NK-92 treated with Interleukin-12 subunit alpha and Interleukin-12 subunit beta, amount 100 ng/mL, for 24 hours (cell line): ENCODE results near the gene PHF3.
"Not testable (repeated sequence)": the region's sequence is repeated elsewhere in the genome, so short reads cannot be mapped to it uniquely, and the experiment has no call there.

Experiments used
- DNase-seq: peaks from one replicate; lab custom pipeline; 2025; lab: John Stamatoyannopoulos, UW

PHF3 gene

DNA sequence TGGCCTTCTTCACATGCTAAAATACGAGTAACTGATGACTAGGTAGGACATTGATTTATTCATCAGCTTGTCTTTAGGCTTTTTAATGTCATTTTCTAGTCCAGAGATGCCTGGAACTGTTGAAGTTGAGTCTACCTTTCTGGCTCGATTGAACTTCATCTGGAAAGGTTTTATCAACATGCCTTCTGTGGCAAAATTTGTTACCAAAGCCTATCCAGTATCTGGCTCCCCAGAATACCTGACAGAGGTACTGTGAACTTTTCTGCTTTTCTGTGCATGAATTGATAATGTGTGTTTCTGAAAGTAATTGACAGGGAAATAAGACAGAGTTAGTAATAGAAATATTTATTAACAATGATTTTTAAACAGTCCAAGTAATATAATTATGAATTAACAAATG, 71.0 kb downstream of the PHF3 start:
- DNase-seq, result no peak

GRCh38 chr6:63708631-63709030, 73.0 kb downstream of the PHF3 start:
- DNase-seq, result no peak

DNA sequence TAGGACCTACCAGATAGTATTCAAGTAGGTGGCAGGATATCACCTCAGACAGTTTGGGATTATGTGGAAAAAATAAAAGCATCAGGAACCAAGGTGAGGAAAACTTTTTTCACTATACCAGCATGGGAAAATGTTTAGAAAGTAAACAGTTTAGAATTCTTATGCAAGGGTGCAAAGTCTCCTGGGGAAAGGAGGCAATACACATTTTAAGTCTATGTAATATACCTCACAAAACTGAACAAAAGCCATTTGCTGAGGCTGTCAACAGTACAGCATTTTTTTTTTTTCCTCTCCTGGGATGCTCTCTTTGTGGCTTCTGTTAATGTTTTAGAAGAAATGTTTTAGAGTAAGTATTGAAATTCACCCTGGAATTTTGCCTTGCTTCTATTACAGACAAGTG, 73.5 kb downstream of the PHF3 start:
- DNase-seq, result no peak

- DNase-seq, result no peak
Measured at GRCh38 chr6:63713332-63713731, 77.7 kb downstream of the PHF3 start.

DNA sequence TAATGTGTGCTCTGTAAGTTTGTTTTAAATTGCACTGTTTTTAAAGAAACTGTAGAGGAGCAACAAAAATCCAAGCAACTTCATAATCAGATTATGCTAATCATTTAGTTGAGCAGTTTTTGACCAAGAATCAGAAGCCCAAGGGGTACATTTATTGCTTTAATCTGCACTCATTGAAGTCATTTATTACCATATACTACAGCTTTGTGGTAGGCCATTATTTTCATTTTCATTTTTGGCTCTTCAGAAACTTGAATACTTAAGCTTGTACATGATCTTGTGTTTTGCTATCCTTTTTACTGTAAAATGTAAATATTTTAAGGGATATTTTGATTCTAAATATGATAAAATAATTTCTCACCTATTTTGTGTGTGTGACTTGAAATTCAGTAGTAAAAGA, 78.5 kb downstream of the PHF3 start:
- DNase-seq, result no peak

DNA sequence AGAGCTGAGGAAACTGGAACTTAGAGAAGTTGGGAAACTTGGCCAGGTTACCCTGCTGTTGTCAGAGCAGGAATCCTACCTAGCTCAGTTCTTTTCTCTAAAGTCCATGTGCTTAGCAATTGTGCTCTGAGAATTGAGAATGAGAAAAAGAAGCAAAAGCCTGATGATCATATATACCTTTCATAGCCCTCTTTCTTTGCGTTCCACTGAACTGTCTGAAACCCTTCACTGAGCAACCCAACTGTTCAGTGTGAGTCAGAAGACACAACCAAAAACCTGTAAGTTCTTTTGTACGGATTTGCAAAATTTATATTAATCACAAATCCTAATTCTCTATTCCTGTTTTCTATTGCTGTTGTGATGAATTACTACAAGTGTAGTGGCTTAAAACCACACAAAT, 80.6 kb downstream of the PHF3 start:
- no peak for DNase-seq

- no peak for DNase-seq
Measured at GRCh38 chr6:63721181-63721580, 85.6 kb downstream of the PHF3 start.

DNA sequence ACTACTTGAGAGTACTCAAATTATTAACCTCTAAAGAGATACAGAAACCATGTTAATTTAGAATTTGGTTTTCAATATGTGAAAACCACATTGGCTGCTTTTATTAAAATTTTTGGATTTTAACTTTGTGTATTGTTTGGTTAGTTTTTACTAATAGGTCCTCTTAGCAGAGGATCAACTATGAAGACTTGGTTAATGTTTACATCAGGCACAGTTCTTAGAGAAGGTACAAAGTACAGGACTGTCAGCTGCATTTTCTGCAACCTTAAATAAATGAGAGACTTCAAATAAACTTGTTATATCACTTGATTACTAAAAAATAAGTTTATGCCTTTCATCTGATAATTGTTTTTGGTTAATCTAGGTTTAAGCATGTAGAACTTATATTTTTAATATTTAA, 89.1 kb downstream of the PHF3 start:
- no peak for DNase-seq

- DNase-seq, result no peak
Measured at GRCh38 chr6:63730311-63730710, 94.7 kb downstream of the PHF3 start.

- DNase-seq, result no peak
Measured at GRCh38 chr6:63731930-63732329, 96.3 kb downstream of the PHF3 start.

- DNase-seq, result no peak
Measured at GRCh38 chr6:63732336-63732735, 96.7 kb downstream of the PHF3 start.

GRCh38 chr6:63734923-63735322, 99.3 kb downstream of the PHF3 start:
- no peak for DNase-seq

DNA sequence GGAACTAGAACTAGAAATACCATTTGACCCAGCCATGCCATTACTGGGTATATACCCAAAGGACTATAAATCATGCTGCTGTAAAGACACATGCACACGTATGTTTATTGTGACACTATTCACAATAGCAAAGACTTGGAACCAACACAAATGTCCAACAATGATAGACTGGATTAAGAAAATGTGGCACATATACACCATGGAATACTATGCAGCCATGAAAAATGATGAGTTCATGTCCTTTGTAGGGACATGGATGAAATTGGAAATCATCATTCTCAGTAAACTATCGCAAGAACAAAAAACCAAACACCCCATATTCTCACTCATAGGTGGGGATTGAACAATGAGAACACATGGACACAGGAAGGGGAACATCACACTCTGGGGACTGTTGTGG, 102.6 kb downstream of the PHF3 start:
- DNase-seq, result not testable (repeated sequence)

GRCh38 chr6:63739094-63739687, 103.6 kb downstream of the PHF3 start:
- no peak for DNase-seq

DNA sequence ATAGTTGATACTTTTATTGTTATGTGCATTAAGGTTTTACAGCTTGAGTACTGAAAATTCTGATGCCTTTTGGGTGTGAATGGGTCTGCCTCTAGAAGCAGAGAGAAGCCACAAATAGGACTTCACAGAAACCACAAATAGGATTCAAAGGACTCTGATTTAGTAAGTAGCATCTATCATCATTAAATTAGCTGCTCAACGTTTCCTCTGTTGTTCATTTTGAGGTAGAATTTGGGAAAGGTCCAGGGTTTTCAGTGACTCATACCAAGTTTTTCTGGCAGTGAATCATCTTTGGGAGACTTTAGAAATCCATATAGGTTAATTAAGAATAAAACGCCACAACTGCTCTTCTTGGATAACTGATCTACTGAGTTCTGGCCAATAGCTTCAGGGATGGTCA, 105.1 kb downstream of the PHF3 start:
- no peak for DNase-seq

GRCh38 chr6:63742060-63742459, 106.5 kb downstream of the PHF3 start:
- DNase-seq, result no peak

- no peak for DNase-seq
Measured at GRCh38 chr6:63743691-63744090, 108.1 kb downstream of the PHF3 start.

- no peak for DNase-seq
Measured at GRCh38 chr6:63744810-63745209, 109.2 kb downstream of the PHF3 start.

DNA sequence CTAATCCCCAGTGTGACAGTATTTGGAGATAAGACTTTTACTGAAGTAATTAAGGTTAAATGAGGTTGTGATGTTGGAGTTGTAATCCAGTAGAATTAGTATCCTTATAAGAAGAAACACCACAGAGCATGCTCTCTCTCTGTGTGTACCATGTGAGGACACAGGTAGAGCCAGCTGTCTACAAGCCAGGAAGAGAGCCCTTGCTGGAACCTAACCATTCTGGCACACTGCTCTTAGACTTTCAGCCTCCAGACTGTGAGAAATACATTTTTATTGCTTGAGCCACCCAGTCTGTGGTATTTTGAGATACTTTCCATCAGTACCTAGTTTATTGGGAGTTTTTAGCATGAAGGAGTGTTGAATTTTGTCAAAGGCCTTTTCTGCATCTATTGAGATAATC, 110.2 kb downstream of the PHF3 start:
- no peak for DNase-seq

GRCh38 chr6:63750400-63750799, 114.8 kb downstream of the PHF3 start:
- DNase-seq, result no peak

DNA sequence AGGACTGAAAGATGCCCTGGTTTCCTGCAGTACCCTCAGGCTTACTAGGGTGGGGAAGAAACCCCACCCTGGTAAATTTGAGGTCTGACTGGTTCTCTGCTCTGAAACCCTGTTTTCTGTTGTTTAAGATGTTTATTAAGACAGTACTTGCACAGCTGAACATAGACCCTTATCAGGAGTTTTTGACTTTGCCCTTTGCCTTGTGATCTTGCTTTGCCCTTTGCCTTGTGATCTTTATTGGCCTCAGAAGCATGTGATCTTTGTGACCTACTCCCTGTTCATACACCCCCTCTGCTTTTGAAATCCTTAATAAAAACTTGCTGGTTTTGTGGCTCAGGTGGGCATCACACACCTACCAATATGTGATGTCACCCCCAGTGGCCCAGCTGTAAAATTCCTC, 121.7 kb downstream of the PHF3 start:
- not testable (repeated sequence) for DNase-seq

GRCh38 chr6:63757826-63758225, 122.2 kb downstream of the PHF3 start:
- no peak for DNase-seq

DNA sequence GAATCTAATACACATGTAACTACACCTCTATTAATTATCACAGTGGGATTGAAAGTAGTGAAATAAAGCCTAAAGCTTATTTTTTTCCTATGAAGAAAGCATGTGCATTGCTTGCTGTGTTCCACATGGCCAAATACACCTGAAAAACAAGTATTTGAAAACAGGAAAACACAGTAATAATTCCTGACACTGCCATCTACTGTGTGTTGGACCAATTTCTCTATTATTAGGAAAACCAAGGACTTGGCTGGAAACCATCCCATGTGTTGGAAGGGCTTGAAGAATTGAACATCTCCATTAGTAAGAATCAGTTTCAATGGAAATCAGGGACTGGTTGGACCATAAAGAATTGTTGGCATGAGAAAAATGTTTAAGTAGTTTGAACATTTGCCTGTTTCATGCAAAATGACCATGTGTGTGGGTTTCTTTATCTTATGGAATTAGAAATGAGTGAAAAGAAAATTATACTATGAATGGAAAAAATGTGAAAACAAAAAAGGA, 124.1 kb downstream of the PHF3 start:
- DNase-seq, result no peak

DNA sequence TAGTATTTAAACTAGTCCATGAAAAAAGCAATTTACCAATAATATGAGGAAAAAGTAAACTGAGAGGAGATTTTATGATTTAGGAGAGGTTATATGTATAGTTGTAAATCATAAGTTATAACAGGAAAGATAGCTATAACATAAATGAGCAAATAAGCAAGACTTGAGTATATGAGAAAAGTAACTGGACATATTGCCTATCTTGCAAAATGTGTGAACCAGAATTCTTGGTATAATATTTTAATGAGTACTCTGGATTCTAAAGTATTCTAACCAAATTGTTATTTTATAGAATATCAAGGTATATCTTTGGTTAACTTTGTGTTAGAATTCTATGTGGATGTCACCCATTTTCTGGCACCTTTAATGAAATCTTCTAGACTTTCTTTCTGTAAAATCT, 124.6 kb downstream of the PHF3 start:
- DNase-seq, result no peak
